ENCODE results near the gene PKD1. TPM values are rescaled to one million over a fixed set of nuclear protein-coding genes. Genes with fewer than 3 reads are reported as not detected.

Gene PKD1
- total RNA-seq, 1 donor from 2014 or later = 20.8 TPM

DNA sequence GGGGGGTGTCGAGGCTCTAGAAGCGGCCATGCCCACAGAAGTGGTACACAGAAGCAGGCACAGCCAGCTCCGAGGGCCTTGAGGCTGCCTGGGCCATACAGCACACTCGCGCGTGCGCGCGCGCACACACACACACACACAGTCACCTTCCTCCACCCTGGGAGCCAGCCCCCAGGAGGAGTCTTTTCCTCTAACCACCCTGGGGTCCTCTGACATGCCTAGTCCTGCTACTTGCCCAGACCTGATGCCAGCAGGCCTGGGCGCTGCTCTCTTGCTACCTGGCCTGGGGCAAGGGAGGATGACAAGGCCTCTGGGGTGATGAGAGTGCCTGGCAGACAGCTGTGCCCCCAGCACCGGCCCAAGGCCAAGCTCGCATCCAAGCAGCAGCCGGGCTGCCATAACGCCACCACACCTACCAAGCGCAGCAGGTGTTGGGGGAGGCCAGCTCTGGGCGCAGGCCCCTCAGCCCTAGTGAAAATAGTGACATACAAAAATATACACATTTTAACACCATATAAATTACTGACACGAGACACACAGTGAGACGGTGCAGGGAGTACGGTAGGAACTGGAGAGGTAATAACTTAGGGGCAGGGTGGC, 46.8 kb downstream of the PKD1 start:
- DNase-seq (ENCODE audit: low read depth in 2 of 2) = no peak

DNA sequence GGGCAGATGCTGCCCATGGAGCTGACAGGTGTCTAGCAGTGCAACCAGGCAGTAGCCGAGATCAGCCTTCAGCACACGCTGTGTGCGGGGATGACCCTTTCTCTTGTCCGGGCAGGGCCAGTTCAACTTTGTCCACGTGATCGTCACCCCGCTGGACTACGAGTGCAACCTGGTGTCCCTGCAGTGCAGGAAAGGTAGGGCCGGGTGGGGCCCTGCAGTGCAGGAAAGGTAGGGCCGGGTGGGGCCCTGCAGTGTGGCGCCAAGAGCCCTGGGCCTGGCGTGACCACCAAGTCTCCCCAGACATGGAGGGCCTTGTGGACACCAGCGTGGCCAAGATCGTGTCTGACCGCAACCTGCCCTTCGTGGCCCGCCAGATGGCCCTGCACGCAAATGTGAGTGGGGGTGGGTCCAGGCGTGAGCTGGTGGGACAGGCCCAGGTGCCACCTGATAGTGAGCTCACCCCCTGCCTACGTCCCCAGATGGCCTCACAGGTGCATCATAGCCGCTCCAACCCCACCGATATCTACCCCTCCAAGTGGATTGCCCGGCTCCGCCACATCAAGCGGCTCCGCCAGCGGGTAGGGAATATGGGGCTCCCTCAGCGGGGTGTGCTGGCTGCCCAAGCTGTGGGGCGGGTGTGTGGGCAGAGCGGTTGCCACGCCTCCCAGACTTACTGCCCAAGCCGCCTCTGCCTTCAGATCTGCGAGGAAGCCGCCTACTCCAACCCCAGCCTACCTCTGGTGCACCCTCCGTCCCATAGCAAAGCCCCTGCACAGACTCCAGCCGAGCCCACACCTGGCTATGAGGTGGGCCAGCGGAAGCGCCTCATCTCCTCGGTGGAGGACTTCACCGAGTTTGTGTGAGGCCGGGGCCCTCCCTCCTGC, 47.7 kb downstream of the PKD1 start:
- no peak for DNase-seq (ENCODE audit: low read depth in 2 of 2)

DNA sequence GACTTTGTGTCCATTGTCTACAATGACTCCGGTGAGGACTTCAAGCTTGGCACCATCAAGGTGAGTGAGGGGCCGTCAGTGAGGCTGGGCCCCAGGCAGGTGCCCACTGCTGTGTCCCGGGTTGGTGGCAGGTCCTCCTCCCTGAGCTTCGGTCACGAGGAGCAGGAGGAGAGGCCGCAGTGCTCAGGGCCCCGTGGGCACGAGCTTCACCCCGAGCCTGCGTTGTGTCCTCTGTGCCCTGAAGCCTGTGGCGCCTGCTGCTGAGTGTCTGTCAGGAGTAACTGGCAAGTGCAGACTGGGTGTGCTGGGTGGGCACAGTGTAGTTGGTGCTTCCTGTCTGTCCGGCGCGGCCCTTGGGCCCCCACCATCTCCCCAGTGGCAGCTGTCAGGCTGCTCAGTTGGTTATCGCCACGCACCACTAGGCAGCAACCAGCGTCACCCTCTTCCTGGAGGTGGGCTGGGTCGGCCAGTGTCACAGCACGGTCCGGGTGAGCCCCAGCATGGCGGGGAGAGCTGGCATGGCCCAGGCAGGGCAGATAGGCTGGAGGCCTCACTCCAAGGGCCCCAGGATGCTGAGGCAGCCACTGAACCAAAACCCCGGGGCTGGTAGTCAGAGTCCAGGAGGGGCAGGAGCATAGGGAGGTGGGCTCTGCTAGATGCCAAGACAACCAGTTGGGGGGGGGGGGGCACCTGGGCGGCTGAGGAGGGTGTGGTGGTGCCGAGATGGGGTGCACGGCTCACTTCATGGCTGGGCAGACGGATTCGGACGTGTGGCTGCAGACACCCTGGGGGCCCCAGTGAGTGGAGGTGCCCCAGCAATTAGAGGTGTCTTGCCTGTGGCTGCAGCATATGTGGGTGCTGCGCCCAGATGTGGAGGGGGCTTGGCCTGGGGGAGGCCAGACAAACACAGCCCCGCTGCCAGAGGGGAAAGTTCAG, 48.6 kb downstream of the PKD1 start:
- DNase-seq (ENCODE audit: low read depth in 2 of 2) = no peak

DNA sequence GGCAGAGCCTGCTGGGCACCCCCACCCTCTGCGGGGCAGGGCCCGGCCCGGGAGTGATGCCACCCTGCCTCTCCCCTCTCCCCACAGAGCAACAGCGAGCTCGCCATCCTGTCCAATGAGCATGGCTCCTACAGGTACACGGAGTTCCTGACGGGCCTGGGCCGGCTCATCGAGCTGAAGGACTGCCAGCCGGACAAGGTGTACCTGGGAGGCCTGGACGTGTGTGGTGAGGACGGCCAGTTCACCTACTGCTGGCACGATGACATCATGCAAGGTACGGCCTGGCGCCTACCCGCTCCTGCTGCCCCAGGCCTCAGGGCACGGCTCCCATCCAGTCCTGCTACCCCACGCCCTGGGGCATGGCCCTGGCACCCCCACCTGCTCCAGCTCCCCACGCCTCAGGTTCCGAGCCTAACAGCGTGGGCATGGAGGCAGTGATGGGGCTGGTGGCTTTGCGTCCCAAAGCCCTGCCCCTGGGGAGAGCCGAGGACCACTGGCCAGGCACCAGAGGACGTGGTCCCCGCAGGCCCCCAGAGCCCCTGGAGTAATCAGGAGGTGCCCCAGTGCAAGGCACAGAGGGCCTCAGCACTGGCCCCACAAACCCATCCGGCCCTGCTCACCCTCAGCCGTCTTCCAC, 49.5 kb downstream of the PKD1 start:
- DNase-seq (ENCODE audit: low read depth in 2 of 2) = no peak

DNA sequence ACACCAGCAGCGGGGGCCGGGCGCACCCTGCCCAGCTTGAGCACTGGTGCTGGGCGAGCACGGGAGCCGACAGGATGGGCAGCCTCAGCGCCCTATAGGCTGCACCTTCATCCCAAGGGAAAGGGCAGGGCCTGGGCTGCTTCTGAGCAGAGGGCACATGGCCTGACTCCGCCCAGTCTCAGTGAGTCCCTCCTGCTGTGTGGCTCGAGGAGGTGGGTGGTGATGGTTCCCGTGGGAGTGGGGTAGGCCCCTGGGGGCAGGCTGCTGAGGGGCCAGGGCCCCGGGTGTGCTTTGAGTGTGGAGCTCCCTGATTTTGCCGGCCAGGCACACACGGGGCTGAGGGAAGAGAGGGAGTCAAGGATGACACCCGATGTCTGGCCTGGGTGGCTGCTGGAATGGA, 50.0 kb downstream of the PKD1 start:
- DNase-seq (ENCODE audit: low read depth in 2 of 2) = no peak

DNA sequence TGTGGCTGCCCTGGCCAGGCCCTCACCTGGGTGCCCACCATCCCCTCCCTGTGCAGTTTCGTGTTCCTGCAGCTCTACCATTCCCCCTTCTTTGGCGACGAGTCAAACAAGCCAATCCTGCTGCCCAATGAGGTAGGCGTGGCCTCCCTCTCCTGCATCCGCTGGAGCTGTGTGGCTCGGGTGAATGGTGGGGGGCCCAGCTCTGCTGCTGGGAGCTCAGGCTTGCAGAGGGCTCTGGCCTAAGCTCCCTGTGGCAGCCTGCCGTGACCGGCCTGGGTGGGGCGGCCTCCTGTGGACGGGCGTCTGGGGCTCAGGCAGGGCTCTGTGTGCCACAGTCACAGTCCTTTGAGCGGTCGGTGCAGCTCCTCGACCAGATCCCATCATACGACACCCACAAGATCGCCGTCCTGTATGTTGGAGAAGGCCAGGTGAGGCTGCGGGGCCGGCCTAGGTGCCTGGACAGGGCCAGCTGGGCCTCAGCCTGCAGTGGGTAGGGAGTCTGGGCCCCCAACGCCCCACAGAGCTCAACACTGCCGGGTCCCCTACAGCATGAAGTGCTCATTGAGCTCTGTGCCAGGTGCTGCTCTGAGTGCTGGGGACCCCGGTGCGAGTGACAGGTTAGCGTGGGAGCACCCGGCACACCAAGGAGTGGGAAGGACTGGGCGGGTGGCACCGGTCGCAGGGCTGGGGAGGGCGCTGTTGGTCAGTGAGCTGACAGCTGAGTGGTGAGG, 50.6 kb downstream of the PKD1 start:
- no peak for DNase-seq (ENCODE audit: low read depth in 2 of 2)

DNA sequence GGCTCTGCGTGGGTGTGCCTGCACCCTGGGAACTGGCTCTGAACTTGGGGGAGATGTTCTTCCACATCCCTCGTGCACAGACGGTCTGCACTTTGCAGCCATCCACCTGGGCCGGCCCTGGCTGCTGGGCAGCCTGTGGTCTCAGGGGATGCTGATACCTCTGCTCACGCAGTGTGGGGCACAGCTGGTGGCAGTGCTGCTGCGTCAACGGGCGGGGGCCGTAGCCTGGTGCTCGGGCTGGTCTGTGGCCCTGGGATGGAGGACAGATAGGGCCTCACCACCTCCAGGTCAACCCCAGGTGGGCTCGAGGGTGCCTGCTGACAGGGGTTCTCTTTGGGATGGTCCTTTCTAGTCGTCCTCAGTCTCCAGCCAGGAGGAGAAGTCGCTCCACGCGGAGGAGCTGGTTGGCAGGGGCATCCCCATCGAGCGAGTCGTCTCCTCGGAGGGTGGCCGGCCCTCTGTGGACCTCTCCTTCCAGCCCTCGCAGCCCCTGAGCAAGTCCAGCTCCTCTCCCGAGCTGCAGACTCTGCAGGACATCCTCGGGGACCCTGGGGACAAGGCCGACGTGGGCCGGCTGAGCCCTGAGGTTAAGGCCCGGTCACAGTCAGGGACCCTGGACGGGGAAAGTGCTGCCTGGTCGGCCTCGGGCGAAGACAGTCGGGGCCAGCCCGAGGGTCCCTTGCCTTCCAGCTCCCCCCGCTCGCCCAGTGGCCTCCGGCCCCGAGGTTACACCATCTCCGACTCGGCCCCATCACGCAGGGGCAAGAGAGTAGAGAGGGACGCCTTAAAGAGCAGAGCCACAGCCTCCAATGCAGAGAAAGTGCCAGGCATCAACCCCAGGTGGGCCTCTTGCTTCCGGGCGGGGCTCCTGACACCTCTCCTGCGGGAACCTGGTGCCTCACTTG, 51.6 kb downstream of the PKD1 start:
- DNase-seq (ENCODE audit: low read depth in 2 of 2) = no peak

DNA sequence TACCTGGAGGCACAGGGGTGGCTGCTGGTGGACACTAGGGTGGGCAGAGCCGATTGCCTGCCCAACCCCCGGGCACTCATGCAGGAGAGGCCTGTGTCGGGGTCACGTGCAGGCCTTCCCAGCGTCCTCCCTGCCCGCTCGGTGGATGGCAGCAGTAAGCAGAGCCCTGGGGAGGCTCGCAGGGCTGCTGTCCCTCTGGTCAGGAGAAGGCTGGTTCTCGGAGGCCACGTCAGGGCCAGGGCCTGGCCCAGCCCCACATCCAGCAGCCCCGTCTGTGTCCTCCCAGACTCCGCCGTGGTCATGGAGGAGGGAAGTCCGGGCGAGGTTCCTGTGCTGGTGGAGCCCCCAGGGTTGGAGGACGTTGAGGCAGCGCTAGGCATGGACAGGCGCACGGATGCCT, 52.3 kb downstream of the PKD1 start:
- DNase-seq (ENCODE audit: low read depth in 2 of 2) = no peak

DNA sequence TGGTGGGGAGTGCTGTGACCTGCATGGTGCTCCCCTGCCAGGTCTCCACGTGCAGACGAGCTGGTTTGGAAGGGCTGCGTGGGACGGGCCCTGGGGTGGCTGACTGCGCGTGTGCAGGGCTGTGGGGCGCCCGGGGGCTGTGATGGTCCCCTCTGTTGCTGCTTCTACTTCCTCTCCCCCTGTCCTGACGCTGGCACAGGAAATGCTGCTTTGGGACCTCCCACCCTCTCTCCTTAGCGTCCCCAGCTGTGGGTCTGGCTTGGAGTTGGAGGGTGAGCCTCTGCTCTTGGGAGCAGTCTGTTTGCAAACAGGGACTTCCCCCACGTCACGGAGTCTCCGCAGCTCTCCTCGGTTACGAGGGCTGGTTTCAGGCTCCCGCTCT, 52.7 kb downstream of the PKD1 start:
- DNase-seq (ENCODE audit: low read depth in 2 of 2) = no peak

DNA sequence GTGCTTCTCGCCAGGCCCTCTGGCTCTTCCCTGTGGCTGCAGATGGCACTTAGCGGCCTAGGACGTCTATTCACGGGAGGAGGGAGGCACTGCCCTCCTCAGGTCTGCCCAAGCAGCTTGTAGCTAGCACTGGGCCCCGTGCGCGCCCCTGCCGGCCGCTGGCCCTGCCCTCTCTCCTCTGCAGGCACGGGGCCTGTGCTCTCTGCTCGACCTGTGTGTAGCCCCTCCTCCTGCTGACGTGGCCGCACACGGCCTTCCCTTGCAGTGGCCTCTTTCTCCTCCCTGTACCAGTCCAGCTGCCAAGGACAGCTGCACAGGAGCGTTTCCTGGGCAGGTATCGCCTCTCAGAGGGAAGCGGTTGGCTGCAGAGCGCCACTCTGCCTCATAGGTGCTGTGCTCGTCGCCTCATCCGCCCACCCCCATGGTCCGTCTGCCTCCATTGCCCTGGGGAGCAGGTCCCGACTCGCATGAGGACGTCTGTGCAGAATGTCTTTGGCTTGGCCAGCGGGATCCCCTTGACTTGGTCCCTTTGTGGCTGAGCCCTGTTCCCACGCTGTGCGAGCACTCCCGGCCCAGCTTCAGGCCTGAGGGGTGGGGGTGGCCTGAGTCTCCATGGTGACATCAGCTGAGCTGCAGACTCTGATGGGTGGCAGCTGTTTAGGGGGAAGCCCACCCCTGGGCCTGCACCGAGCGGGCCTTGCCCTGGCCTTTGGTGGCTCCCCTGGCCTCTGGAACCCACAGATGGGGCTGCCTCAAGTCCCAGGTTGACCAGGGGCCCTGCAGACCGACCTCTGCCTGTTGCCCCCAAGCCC, 53.3 kb downstream of the PKD1 start:
- DNase-seq (ENCODE audit: low read depth in 2 of 2) = no peak

DNA sequence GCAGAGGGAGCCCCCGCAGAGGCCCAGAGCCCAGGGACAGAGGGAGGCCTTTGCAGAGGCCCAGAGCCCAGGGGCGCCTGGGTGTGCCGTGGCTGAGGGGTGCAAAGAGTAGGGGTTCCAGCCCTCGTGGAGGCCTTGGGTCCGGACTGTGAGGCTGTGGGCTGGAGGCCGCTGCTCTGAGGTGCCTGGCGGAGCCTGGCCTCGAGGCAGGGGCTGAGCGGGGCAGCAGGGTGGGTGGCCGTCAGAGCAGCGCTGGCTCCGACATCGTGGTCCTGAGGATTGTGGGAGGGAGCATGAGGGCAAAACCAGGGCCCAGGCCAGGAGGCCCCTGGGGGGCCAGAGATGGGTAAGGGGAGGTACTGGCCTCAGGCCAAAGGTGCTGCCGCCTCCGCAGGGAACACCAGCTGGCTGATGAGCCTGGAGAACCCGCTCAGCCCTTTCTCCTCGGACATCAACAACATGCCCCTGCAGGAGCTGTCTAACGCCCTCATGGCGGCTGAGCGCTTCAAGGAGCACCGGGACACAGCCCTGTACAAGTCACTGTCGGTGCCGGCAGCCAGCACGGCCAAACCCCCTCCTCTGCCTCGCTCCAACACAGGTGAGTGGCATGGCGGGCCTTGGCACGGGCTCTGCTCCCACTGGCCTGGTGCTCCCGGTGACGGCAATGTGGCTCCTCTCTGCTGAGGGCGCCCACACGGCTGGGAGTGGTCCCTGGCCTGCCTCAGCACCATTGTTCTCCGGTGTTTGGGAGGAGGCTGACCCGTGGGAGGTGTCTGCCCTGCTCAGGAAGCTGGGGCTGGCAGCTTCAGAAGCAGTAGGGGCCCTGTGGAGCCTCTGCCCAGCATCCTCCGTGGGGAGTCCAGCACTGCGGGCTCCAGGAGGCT, 54.3 kb downstream of the PKD1 start:
- no peak for DNase-seq (ENCODE audit: low read depth in 2 of 2)

DNA sequence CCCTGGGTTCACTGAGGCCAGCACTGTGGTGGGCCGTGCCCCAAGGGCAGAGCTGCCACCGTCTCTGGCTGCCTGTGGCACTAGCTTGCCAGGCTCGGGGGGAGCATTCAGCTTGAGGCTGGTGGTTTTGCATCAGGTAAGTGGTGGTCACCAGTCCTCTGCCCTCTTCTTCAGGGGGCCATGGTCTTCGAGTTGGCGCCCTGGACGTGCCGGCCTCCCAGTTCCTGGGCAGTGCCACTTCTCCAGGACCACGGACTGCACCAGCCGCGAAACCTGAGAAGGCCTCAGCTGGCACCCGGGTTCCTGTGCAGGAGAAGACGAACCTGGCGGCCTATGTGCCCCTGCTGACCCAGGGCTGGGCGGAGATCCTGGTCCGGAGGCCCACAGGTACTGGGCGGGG, 55.7 kb downstream of the PKD1 start:
- DNase-seq (ENCODE audit: low read depth in 2 of 2) = no peak

DNA sequence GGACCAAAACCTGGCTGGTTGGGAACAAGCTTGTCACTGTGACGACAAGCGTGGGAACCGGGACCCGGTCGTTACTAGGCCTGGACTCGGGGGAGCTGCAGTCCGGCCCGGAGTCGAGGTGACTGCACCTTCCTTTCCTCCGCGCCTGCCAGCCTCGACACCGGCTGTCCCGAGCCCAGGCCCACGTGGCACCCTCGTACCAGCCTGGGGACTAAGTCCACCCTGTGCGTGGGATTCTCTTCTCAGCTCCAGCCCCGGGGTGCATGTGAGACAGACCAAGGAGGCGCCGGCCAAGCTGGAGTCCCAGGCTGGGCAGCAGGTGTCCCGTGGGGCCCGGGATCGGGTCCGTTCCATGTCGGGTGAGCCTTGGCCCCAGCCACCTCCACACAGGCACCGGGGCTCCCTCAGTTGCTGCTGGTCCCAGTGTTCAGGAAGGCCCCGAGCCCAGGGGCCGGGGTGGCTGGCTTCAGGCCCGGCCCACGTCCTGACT, 56.3 kb downstream of the PKD1 start:
- no peak for DNase-seq (ENCODE audit: low read depth in 2 of 2)

DNA sequence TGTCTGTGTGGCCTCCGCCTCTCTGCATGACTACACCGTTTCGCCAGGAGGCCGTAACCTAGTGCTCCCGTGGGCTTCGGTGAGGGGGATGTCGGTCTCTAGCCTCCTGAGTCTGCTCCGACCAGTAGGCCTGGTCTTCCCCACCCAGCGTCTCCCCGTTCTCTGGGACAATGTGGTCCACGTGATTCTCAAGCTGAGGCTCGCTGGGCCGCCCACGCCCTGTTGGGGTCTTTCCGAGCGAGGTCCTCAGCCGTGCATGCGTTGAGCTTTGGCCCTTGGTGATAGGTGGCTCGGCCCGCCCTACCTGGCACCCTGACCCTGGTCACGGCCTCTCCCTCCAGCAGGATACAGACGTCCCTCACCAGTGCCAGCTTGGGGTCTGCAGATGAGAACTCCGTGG, 57.0 kb downstream of the PKD1 start:
- DNase-seq (ENCODE audit: low read depth in 2 of 2) = no peak

DNA sequence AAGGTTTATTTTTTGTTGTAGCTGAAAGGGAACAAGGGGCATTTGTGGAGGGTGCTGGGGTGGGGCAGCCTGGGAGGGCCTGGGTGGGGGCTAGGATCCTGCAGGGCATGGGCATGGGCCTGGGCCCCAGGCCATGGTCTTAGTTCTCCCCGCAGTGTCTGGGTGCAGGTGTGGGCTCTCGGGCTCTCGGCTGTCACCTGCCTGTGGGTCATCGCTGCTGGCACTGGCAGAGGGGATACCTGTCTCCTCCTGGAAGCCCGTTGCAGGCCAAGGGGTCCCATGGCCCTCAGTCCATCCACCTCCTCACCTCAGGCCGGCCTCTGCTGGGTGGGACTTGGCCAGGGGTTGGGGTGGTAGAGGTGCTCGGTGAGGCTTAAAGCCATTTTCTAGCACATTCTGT, 57.6 kb downstream of the PKD1 start:
- DNase-seq (ENCODE audit: low read depth in 2 of 2) = no peak

DNA sequence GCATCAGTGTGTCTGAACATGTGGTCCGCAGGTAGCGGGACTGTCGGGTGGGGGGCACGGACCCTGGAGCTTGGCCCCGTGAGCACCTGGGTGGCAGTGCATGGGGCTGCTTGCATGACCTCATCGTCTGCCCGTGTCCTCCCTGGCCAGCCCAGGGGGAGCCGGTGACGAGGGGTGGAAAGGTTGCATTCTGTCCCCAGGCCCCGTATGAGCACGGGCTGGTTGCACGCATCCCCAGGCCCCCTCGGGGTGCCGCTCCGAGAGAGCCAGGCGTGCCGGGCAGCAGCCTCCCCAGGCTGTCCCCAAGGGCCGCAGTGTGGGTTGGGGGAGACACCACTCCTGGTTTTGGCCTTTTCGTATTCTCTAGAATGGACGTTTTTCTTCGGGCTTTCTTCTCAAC, 58.0 kb downstream of the PKD1 start:
- no peak for DNase-seq (ENCODE audit: low read depth in 2 of 2)

DNA sequence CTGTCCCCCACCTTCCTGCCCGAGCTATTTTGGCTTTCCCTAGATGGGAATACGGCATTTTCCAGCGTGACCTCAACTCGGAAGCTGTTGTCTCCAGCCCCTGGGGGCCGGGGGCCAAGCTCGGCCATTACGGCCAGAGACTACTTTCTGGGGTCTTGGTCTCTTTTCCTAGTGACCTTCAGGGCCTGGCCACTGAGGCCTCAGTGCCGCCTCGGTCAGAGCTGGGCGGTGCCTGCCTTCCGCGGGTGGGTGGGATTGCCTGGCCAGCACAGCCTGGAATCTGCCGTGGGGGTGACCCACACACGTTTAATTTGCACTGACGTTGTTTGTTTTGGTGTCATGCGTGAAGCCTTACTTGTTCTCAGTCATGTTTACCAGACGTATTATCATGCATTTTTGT, 58.7 kb downstream of the PKD1 start:
- DNase-seq (ENCODE audit: low read depth in 2 of 2) = no peak

All from dermis microvascular lymphatic vessel endothelial cell (primary cell).